22Rv1 (cell line): ENCODE measurements around the gene DYNLT2B.

Experiments used
- ZFX ChIP-seq: fragments of 450-650 bp; IDR thresholded peaks from 2 replicates; pipeline ENCODE4 v1.6.1; 2017; ENCODE audit warnings: antibody characterized with exemption, borderline replicate concordance
- TF ChIP-seq, protein P1 (sequence below): fragments of 450-650 bp; IDR thresholded peaks from 2 replicates; pipeline ENCODE4 v1.5.1; 2017; ENCODE audit warnings: mild to moderate bottlenecking

DNA sequence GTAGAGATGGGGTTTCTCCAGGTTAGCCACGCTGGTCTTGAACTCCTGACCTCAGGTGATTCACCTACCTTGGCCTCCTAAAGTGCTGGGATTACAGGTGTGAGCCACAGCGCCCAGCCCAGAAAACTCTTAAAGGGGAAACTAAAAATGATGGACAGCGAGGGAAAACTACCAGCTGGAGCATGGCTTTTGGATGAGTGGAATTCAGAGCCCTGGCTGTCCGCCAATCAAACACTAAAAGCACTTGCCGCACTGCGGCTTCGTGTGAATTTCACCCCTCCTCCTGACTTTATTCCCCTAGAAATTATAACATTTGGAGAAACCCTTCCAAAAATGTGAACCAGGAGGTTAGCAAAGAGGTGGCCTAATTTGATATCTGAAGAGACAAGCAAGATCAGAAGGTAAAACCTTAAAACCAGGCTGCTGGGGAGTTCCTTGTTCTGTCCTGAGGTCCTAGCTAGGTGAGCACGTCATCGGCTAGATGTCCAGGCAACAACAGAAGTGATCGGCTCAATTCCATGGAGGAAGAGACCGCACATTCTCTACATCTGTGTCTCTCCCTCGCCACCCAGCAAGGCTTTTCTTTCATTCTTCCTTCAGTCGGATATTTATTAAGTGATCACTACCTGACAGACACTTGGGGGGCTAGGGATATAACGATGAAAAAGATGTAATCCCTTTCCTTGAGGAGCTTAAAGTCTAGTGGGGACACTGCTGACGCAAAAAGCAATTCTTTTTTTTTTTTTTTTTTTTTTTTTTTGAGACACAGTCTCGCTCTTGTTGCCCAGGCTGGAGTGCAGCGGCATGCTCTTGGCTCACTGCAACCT lies 18.5 kb upstream of the DYNLT2B start:
- TF ChIP-seq, protein P1, sequence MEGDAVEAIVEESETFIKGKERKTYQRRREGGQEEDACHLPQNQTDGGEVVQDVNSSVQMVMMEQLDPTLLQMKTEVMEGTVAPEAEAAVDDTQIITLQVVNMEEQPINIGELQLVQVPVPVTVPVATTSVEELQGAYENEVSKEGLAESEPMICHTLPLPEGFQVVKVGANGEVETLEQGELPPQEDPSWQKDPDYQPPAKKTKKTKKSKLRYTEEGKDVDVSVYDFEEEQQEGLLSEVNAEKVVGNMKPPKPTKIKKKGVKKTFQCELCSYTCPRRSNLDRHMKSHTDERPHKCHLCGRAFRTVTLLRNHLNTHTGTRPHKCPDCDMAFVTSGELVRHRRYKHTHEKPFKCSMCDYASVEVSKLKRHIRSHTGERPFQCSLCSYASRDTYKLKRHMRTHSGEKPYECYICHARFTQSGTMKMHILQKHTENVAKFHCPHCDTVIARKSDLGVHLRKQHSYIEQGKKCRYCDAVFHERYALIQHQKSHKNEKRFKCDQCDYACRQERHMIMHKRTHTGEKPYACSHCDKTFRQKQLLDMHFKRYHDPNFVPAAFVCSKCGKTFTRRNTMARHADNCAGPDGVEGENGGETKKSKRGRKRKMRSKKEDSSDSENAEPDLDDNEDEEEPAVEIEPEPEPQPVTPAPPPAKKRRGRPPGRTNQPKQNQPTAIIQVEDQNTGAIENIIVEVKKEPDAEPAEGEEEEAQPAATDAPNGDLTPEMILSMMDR = no peak
- TF ChIP-seq ZFX = no peak
